Spleen (tissue), 11 donors: ENCODE measurements around the gene SGPP1. TPM values are rescaled to one million over a fixed set of nuclear protein-coding genes. Genes with fewer than 3 reads are reported as not detected.

Source experiments
- DNase-seq: peaks from one replicate; pipeline ENCODE4 v3.0.0-alpha.2; 2020
- H3K27ac ChIP-seq, 8 donors: fragments of 200-600 bp; sonication (generic) in 7 of 8; 1 replicate in 4 of 8; 2 replicates in 4 of 8; pipeline versions ENCODE4 v1.5.0 to v1.8.0; 2016 to 2021; ENCODE audit warnings: inconsistent platforms in 4 of 8, mild to moderate bottlenecking in 4 of 8, moderate library complexity in 1 of 8
- H3K27me3 ChIP-seq, 7 donors: fragments of 200-600 bp; sonication (generic) in 6 of 7; replicated peaks in 1 of 7; 1 replicate in 4 of 7; 2 replicates in 3 of 7; pipeline versions ENCODE4 v1.5.0 to v1.8.0; 2016 to 2021; ENCODE audit warnings: inconsistent platforms in 3 of 7, mild to moderate bottlenecking in 1 of 7
- H3K36me3 ChIP-seq, 6 donors: fragments of 200-600 bp; sonication (generic) in 5 of 6; 1 replicate in 4 of 6; 2 replicates in 2 of 6; pipeline versions ENCODE4 v1.5.0 to v1.8.0; 2016 to 2021; ENCODE audit warnings: inconsistent platforms in 2 of 6
- H3K4me1 ChIP-seq, 6 donors: fragments of 200-600 bp; sonication (generic) in 5 of 6; 1 replicate in 3 of 6; 2 replicates in 3 of 6; pipeline versions ENCODE4 v1.5.0 to v1.8.0; 2016 to 2021; ENCODE audit warnings: inconsistent platforms in 3 of 6
- H3K4me3 ChIP-seq, 8 donors: fragments of 200-600 bp; sonication (generic) in 7 of 8; 1 replicate in 4 of 8; 2 replicates in 4 of 8; pipeline versions ENCODE4 v1.5.0 to v1.8.0; 2016 to 2021; ENCODE audit warnings: inconsistent platforms in 4 of 8, mild to moderate bottlenecking in 4 of 8, moderate library complexity in 2 of 8
- H3K9me3 ChIP-seq, 8 donors: fragments of 200-600 bp; sonication (generic) in 7 of 8; 1 replicate in 4 of 8; 2 replicates in 4 of 8; pipeline versions ENCODE4 v1.5.0 to v1.8.0; 2016 to 2021; ENCODE audit warnings: inconsistent platforms in 4 of 8
- POLR2A ChIP-seq, 3 donors: fragments of 450-650 bp; IDR thresholded peaks; one replicate each; pipeline ENCODE4 v1.5.1; 2017; ENCODE audit warnings: antibody characterized with exemption in 3 of 3, mild to moderate bottlenecking in 1 of 3
- POLR2AphosphoS5 ChIP-seq, 3 donors: sonication (generic); formaldehyde crosslinking; IDR thresholded peaks; one replicate each; pipeline ENCODE4 v1.5.1; 2017; ENCODE audit warnings: antibody characterized with exemption in 3 of 3
- WGBS, 5 donors: extraction: QIAGEN DNeasy Blood & Tissue Kit in 3 of 5; methylation state at CpG; one replicate each; pipeline versions ENCODE4 v1.1.5 to v1.1.7; 2013 to 2018; 5-methylcytosine and 5-hydroxymethylcytosine counted together
- intact Hi-C: fragments of 100-400 bp; cut with DNase I; formaldehyde crosslinking; loops from one replicate; pipeline ENCODE4 v1.15.0; 2023; ENCODE audit warnings: low total_unique reads
- polyA plus RNA-seq, 3 donors: library from polyadenylated mRNA; stranded (reverse); fragments of 200-250 nt; gene quantifications; one replicate each; pipeline ENCODE4 v1.2.1, GENCODE V29; 2013
- total RNA-seq, 7 donors: library from RNA; depleted of rRNA in 3 of 7; stranded (reverse); fragments of >200 nt in 3 of 7; fragmentation: NEBNext Ultra II Directional in 4 of 7; extraction: Animal tissue kit (Norgen Biotek cat#: 25700) in 4 of 7; gene quantifications; one replicate each; pipeline versions ENCODE4 v1.1.0 to v1.2.1, GENCODE V29; 2016 to 2021
- TF ChIP-seq, protein P1 (sequence below), 11 experiments: fragments of 200-600 bp in 7 of 11; fragments of 450-650 bp in 4 of 11; sonication (generic) in 4 of 11; IDR thresholded peaks in 8 of 11; conservative IDR thresholded peaks in 3 of 11; 1 replicate in 7 of 11; 2 replicates in 4 of 11; pipeline versions ENCODE4 v1.4.0 to v1.8.0; 2016 to 2021; ENCODE audit warnings: antibody characterized with exemption in 11 of 11, inconsistent platforms in 4 of 11, mild to moderate bottlenecking in 1 of 11
- donor health status: healthy with polysubstance abuse.
- donor health status: DM: no; HTN: no; CAD: no; lungs with moderate emphysema.
- donor health status: DM: no; HTN: no; CAD: no.
- donor health status: Bipolar disorder and iron deficiency.
- donor health status: healthy.
- donor health status: DM: no; HTN: no; CAD: no.
- donor health status: DM: yes; HTN: yes; CAD: no.

SGPP1 gene
- total and polyA plus RNA-seq, 10 donors: 18.5 to 36.1 (median 27.4) TPM

DNA sequence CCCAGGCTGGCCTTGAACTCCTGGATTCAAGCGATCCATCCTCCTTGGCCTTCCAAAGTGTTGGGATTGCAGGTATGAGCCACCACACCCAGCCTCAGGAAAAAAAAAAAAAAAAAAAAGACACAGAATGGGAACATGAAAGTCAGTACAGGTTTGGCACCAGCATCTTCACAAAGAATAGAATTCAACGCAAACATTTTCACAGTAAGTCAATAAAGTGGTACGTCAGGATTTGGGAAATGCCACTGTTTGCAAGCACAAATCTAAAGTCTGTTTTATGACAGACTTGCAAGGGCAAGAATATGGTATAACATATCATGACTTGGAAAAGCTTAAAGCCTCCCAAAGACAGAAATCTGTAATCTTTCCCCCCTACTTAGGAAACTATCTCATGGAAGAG, 51.2 kb downstream of the SGPP1 start:
- no peak for DNase-seq
- H3K9me3 ChIP-seq: no peaks in the 10 kb centered on the region

DNA sequence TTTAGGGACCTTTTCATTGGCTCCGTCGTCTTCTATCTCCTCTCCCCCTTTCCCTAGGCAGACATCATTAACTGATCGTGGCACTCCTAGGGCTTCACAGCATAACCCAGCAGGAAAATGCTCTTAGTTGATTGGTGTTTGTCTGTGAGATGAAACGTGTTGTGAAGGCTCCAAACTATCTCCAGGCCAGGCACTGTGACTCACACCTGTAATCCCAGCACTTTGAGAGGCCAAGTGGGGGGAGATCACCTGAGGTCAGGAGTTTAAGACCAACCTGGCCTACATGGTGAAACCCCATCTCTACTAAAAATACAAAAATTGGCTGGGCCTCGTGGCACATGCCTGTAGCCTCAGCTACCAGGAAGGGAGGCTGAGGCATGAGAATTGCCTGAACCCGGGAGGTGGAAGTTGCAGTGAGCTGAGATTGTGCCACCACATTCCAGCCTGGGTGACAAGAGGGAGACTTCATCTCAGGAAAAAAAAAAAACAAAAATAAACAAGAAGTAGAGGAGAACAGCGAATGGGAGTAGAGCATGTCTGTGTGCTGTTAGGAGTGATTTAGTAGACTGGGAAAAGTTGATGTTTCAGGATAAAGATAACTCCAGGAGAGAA, 53.9 kb downstream of the SGPP1 start:
- Histone ChIP-seq H3K9me3 (no peaks in the 10 kb centered on the region), H3K4me3 (no peak overlapping the region), H3K27ac (no peak overlapping the region), H3K36me3 (peaks cover 0 to 30% (median 4%) of the 10 kb centered on the region in 6 donors), H3K4me1 (no peaks in the 10 kb centered on the region), H3K27me3 (no peaks in the 10 kb centered on the region)
- WGBS, 5 donors: 87 to 92% (median 91%) methylated on average over 7 of the region's 7 CpGs
- TF ChIP-seq, protein P1, sequence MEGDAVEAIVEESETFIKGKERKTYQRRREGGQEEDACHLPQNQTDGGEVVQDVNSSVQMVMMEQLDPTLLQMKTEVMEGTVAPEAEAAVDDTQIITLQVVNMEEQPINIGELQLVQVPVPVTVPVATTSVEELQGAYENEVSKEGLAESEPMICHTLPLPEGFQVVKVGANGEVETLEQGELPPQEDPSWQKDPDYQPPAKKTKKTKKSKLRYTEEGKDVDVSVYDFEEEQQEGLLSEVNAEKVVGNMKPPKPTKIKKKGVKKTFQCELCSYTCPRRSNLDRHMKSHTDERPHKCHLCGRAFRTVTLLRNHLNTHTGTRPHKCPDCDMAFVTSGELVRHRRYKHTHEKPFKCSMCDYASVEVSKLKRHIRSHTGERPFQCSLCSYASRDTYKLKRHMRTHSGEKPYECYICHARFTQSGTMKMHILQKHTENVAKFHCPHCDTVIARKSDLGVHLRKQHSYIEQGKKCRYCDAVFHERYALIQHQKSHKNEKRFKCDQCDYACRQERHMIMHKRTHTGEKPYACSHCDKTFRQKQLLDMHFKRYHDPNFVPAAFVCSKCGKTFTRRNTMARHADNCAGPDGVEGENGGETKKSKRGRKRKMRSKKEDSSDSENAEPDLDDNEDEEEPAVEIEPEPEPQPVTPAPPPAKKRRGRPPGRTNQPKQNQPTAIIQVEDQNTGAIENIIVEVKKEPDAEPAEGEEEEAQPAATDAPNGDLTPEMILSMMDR (IDR thresholded peaks at IDR 0.05 in 8 of 11, conservative IDR thresholded peaks at IDR 0.05 in 3 of 11): no peak
- TF ChIP-seq POLR2A (IDR thresholded peaks at IDR 0.05): no peak
- no peak for TF ChIP-seq POLR2AphosphoS5 (IDR thresholded peaks at IDR 0.05)
- intact Hi-C loops: no loop called here
- DNase-seq: no peak

More for the DNA sequence above, 51.2 kb downstream of the SGPP1 start:
- TF ChIP-seq POLR2A (IDR thresholded peaks at IDR 0.05) (no peak), POLR2AphosphoS5 (IDR thresholded peaks at IDR 0.05) (no peak)
- TF ChIP-seq, protein P1 (IDR thresholded peaks at IDR 0.05 in 8 of 11, conservative IDR thresholded peaks at IDR 0.05 in 3 of 11): no peak
- Histone ChIP-seq H3K27me3 (no peaks in the 10 kb centered on the region), H3K4me1 (no peaks in the 10 kb centered on the region), H3K36me3 (peaks cover 0 to 38% (median 4%) of the 10 kb centered on the region in 6 donors), H3K4me3 (no peak overlapping the region), H3K27ac (no peak overlapping the region)
- WGBS, 5 donors: 92 to 100% (median 96%) methylated on average over 3 of the region's 3 CpGs
- intact Hi-C loops: no loop called here

DNA sequence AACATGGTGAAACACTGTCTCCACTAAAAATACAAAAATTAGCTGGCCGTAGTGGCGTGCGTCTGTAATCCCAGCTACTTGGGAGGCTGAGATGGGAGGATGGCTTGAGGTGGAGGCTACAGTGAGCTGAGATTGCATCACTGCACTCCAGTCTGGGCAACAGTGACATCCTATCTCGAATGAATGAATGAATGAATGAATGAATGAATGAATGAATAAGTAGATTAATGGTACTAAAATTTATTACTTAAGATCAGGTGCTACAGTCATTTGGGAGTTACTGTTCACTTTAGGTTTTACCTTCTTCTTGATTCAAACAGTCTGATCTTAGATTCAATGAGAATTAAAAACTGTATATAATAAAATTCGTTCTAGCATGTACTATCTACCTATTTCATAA, 54.6 kb downstream of the SGPP1 start:
- Histone ChIP-seq H3K4me3 (no peak overlapping the region), H3K4me1 (no peaks in the 10 kb centered on the region), H3K9me3 (no peaks in the 10 kb centered on the region), H3K27me3 (no peaks in the 10 kb centered on the region), H3K27ac (no peak overlapping the region), H3K36me3 (peaks cover 0 to 23% (median 4%) of the 10 kb centered on the region in 6 donors)
- DNase-seq: no peak
- TF ChIP-seq, protein P1 (IDR thresholded peaks at IDR 0.05 in 8 of 11, conservative IDR thresholded peaks at IDR 0.05 in 3 of 11): no peak
- TF ChIP-seq POLR2AphosphoS5 (IDR thresholded peaks at IDR 0.05) (no peak), POLR2A (IDR thresholded peaks at IDR 0.05) (no peak)
- intact Hi-C loops: no loop called here
- WGBS, 5 donors: 81 to 92% (median 86%) methylated on average over 5 of the region's 5 CpGs

DNA sequence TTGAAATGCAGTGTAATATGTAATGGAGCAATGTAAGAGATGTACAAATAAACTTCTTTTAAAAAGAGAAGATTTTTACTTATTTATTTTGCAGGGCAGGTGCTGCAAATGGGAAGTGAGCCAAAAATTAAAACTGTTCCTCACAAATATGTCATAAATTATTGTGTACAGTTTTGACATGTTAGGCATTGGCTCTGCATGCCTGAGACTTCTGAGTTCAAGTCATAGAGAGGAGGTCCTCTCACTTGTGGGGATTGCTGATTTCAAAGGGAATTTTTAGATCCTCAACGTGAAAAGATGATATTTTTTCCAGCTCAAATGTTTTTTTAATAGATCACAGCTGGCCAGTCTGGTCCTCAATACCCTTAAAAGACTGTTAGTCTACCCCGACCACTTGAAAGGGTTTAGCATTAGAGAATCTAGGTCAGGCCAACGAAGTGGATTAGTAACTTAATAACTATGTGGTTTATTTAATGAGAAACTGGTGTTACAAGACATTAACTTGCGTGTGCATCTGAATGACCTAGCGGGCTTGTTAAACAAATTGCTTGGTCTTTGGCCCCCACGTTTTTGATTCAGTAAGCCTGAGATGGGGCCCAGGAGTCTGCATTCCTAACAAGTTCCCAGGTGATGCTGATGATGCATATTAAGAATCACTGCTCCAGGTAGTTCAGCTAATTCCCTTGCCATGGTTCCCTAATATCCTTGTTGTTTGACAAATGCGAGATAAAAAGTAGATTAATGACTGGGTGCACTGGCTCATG, 55.3 kb downstream of the SGPP1 start:
- H3K4me1 ChIP-seq: no peaks in the 10 kb centered on the region
- no peak for TF ChIP-seq POLR2A (IDR thresholded peaks at IDR 0.05)
- TF ChIP-seq POLR2AphosphoS5 (IDR thresholded peaks at IDR 0.05): no peak
- TF ChIP-seq, protein P1 (IDR thresholded peaks at IDR 0.05 in 8 of 11, conservative IDR thresholded peaks at IDR 0.05 in 3 of 11): no peak
- DNase-seq: no peak
- H3K9me3 ChIP-seq: no peaks in the 10 kb centered on the region
- no peak overlapping the region for H3K27ac ChIP-seq
- no peaks in the 10 kb centered on the region for H3K27me3 ChIP-seq
- H3K36me3 ChIP-seq: peaks cover 0 to 16% (median 4%) of the 10 kb centered on the region in 6 donors
- 66 to 82% (median 81%) methylated on average over 7 of the region's 7 CpGs for WGBS, 5 donors
- intact Hi-C loops: no loop called here
- no peak overlapping the region for H3K4me3 ChIP-seq
